Upper lobe of left lung (tissue), 4 donors: Measurements from ENCODE around the gene TMEM165.

ENCODE experiments used
- POLR2A ChIP-seq, 4 donors: fragments of 450-650 bp; IDR thresholded peaks; one replicate each; pipeline ENCODE4 v1.5.1; 2016 to 2017; ENCODE audit warnings: antibody characterized with exemption in 4 of 4, mild to moderate bottlenecking in 2 of 4
- POLR2AphosphoS5 ChIP-seq, 2 donors: sonication (generic); formaldehyde crosslinking; IDR thresholded peaks; one replicate each; pipeline ENCODE4 v1.5.1; 2017; ENCODE audit warnings: antibody characterized with exemption in 2 of 2
- TF ChIP-seq, protein P1 (sequence below), 6 experiments: fragments of 450-650 bp in 4 of 6; fragments of 200-600 bp in 2 of 6; sonication (generic) in 2 of 6; IDR thresholded peaks; one replicate each; pipeline ENCODE4 v1.5.1; 2016 to 2019; ENCODE audit warnings: antibody characterized with exemption in 6 of 6

DNA sequence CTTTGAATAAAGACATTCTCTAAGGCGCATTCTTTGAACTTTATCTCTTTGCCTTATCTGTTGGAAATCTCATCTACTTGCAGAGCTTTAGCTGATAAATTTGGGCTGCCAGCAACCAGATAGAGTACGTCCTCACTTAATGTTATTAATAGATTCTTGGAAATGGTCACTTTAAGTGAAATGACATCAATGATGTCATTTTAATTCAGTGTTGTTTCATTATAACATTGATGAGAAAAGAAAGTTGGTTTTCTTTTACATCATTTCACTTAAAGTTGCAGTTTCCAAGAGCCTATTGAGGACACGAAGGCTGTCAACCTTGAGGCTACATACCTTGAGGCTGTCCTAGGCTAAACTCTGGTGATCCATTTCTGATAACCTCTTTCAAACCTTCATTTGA, 9.3 kb downstream of the TMEM165 start:
- TF ChIP-seq, protein P1, sequence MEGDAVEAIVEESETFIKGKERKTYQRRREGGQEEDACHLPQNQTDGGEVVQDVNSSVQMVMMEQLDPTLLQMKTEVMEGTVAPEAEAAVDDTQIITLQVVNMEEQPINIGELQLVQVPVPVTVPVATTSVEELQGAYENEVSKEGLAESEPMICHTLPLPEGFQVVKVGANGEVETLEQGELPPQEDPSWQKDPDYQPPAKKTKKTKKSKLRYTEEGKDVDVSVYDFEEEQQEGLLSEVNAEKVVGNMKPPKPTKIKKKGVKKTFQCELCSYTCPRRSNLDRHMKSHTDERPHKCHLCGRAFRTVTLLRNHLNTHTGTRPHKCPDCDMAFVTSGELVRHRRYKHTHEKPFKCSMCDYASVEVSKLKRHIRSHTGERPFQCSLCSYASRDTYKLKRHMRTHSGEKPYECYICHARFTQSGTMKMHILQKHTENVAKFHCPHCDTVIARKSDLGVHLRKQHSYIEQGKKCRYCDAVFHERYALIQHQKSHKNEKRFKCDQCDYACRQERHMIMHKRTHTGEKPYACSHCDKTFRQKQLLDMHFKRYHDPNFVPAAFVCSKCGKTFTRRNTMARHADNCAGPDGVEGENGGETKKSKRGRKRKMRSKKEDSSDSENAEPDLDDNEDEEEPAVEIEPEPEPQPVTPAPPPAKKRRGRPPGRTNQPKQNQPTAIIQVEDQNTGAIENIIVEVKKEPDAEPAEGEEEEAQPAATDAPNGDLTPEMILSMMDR (IDR thresholded peaks at IDR 0.05) = no peak
- TF ChIP-seq POLR2A (IDR thresholded peaks at IDR 0.05) = no peak
- TF ChIP-seq POLR2AphosphoS5 (IDR thresholded peaks at IDR 0.05) = no peak
